ENCODE measurements around the gene YIPF1. TPM values are rescaled to one million over a fixed set of nuclear protein-coding genes. Genes with fewer than 3 reads are reported as not detected.

YIPF1 gene
- total and polyA plus RNA-seq, 10 of the 15 experiments (the other 5 are each of a cell fraction or from before 2014, with no cell fraction given), result 13.0 to 36.0 (median 20.3) TPM

- H3K27me3 ChIP-seq (replicated peaks in 1 of 2; ENCODE audit: control insufficient read depth in 2 of 2, insufficient read depth in 2 of 2, low read length in 1 of 2), result no peaks in the 10 kb centered on the region
- intact Hi-C loops (cut with micrococcal nuclease; ENCODE audit: unreplicated experiment), result no loop called here
- no peak overlapping the region for H3K27ac ChIP-seq (ENCODE audit: control insufficient read depth, insufficient read depth)
- SMC1A ChIA-PET (ENCODE audit: uncharacterized antibody, unreplicated experiment), result interaction anchor here (2.6 kb wide), 1 partner anchor 13 kb away, joined by 9 read pairs; no protein-coding TSS in a partner anchor
- TF ChIP-seq FOXK2 (IDR thresholded peaks at IDR 0.05), result no peak
- no peak overlapping the region for H3K9ac ChIP-seq (ENCODE audit: control insufficient read depth, insufficient read depth, low read length)
- no peak for DNase-seq (ENCODE audit: low read depth, low spot score)
- FAIRE-seq, result no peak
- no peaks in the 10 kb centered on the region for H4K20me1 ChIP-seq (ENCODE audit: control insufficient read depth, insufficient read depth)
- POLR2A ChIA-PET, result interaction anchor here (0.7 kb wide), 1 partner anchor 48 kb away, joined by 4 read pairs; the partner anchor contains the start of gene YIPF1
- no peak overlapping the region for H3K4me2 ChIP-seq (ENCODE audit: control insufficient read depth, insufficient read depth)
- 88% methylated on average over 4 of the region's 4 CpGs for WGBS (ENCODE audit: insufficient coverage, insufficient replicate concordance, low lambda C conversion rate, missing lambda C conversion rate)
- H2AFZ ChIP-seq (ENCODE audit: control insufficient read depth, low read depth, low read length), result no peak overlapping the region
- RAD21 ChIA-PET (ENCODE audit: unreplicated experiment), result no interaction called here
- BruUV-seq (replicated peaks), result no TSS peak
- peaks cover 11% of the 10 kb centered on the region for H3K9me3 ChIP-seq (replicated peaks; ENCODE audit: control insufficient read depth, insufficient read depth, low read length)
- no peaks in the 10 kb centered on the region for H3K4me1 ChIP-seq (ENCODE audit: control insufficient read depth, insufficient read depth, low read length)
- ATAC-seq, result no peak
- H3K36me3 ChIP-seq (ENCODE audit: control insufficient read depth in 2 of 2, insufficient read depth in 2 of 2, low read length in 1 of 2), result peaks cover 0 to 8% of the 10 kb centered on the region in 2 experiments; a peak in 1 of 4 replicates
- CTCF ChIA-PET, result no interaction called here
- peaks cover 11% of the 10 kb centered on the region for H3K79me2 ChIP-seq (ENCODE audit: control insufficient read depth, insufficient read depth, low read length)
- in situ Hi-C loops (cut with MboI), result no loop called here
- no peak overlapping the region for H3K4me3 ChIP-seq
Measured at GRCh38 chr1:53938136-53938830, 48.7 kb upstream of the YIPF1 start.

- intact Hi-C loops (cut with micrococcal nuclease; ENCODE audit: unreplicated experiment), result no loop called here
- ChIA-PET SMC1A (ENCODE audit: uncharacterized antibody, unreplicated experiment) (interaction anchor here (1.0 to 3.1 kb wide), 2 partner anchors 9 to 48 kb away, joined by 3 to 14 read pairs; partner anchors contain the start of gene IFT25), CTCF (interaction anchor here (1.0 to 1.6 kb wide), 2 partner anchors 12 to 533 kb away, joined by 3 read pairs; no protein-coding TSS in a partner anchor), RAD21 (ENCODE audit: unreplicated experiment) (no interaction called here), POLR2A (interaction anchor here (0.6 kb wide), 1 partner anchor 516 kb away, joined by 3 read pairs; no protein-coding TSS in a partner anchor)
- WGBS (ENCODE audit: insufficient coverage, insufficient replicate concordance, low lambda C conversion rate, missing lambda C conversion rate), result 100% methylated on average over 1 of the region's 1 CpG
- in situ Hi-C loops (cut with MboI), result no loop called here
- H3K27ac ChIP-seq (ENCODE audit: control insufficient read depth, insufficient read depth), result no peak overlapping the region
- no TSS peak for BruUV-seq (replicated peaks)
- no peak overlapping the region for H3K4me2 ChIP-seq (ENCODE audit: control insufficient read depth, insufficient read depth)
- no peaks in the 10 kb centered on the region for H4K20me1 ChIP-seq (ENCODE audit: control insufficient read depth, insufficient read depth)
- H3K9ac ChIP-seq (ENCODE audit: control insufficient read depth, insufficient read depth, low read length), result no peak overlapping the region
- FAIRE-seq (no peak), DNase-seq (ENCODE audit: low read depth, low spot score) (no peak), ATAC-seq (no peak)
- no peaks in the 10 kb centered on the region for H3K79me2 ChIP-seq (ENCODE audit: control insufficient read depth, insufficient read depth, low read length)
- H3K27me3 ChIP-seq (replicated peaks in 1 of 2; ENCODE audit: control insufficient read depth in 2 of 2, insufficient read depth in 2 of 2, low read length in 1 of 2), result no peaks in the 10 kb centered on the region
- no peak overlapping the region for H3K4me3 ChIP-seq
- H3K4me1 ChIP-seq (ENCODE audit: control insufficient read depth, insufficient read depth, low read length), result no peaks in the 10 kb centered on the region
- H3K9me3 ChIP-seq (replicated peaks; ENCODE audit: control insufficient read depth, insufficient read depth, low read length), result peaks cover 12% of the 10 kb centered on the region
- no peak overlapping the region for H2AFZ ChIP-seq (ENCODE audit: control insufficient read depth, low read depth, low read length)
- peaks cover 0 to 13% of the 10 kb centered on the region in 2 experiments; a peak in 1 of 4 replicates for H3K36me3 ChIP-seq (ENCODE audit: control insufficient read depth in 2 of 2, insufficient read depth in 2 of 2, low read length in 1 of 2)
- no peak for TF ChIP-seq NRF1 (conservative IDR thresholded peaks at IDR 0.05; ENCODE audit: low read depth, low read length)
- TF ChIP-seq USF1 (IDR thresholded peaks at IDR 0.05; ENCODE audit: borderline replicate concordance, extremely low read length, insufficient read depth, low read depth, low read length), result no peak
- no peak for TF ChIP-seq ZBED1 (IDR thresholded peaks at IDR 0.05; ENCODE audit: borderline replicate concordance)
- no peak for TF ChIP-seq EED (IDR thresholded peaks at IDR 0.05; ENCODE audit: low read depth)
- TF ChIP-seq TAF1 (IDR thresholded peaks at IDR 0.05; ENCODE audit: borderline replicate concordance, low read depth, low read length), result no peak
- TF ChIP-seq SREBF1 (IDR thresholded peaks at IDR 0.05; ENCODE audit: low read length), result no peak
- no peak for TF ChIP-seq REST (IDR thresholded peaks at IDR 0.05; ENCODE audit: low read depth, low read length)
- TF ChIP-seq RAD51 (IDR thresholded peaks at IDR 0.05), result no peak
- no peak for TF ChIP-seq MEF2A (IDR thresholded peaks at IDR 0.05; ENCODE audit: insufficient read depth, low read depth, low read length)
- no peak for TF ChIP-seq CHD1 (IDR thresholded peaks at IDR 0.05; ENCODE audit: low read depth, low read length)
- no peak for TF ChIP-seq SREBF2 (IDR thresholded peaks at IDR 0.05; ENCODE audit: low read length)
- no peak for TF ChIP-seq RB1 (IDR thresholded peaks at IDR 0.05; ENCODE audit: borderline replicate concordance)
Measured at GRCh38 chr1:53936430-53936829, 46.8 kb upstream of the YIPF1 start.
